Aorta (tissue), 5 donors: ENCODE measurements around the gene MYCBP. TPM values are rescaled to one million over a fixed set of nuclear protein-coding genes. Genes with fewer than 3 reads are reported as not detected.

Source experiments
- ATAC-seq: fragments of 200-7000 bp; cut with Tn5 transposase; one replicate; pipeline ENCODE4 v1.9.1; 2022; ENCODE audit warnings: moderate library complexity; ENCODE audit not compliant: low FRiP score
- DNase-seq, 2 donors: peaks; one replicate each; pipeline ENCODE4 v3.0.0-alpha.2; 2020
- H3K27ac ChIP-seq, 2 donors: one replicate each; pipeline ENCODE4 v1.5.1; 2013; ENCODE audit warnings: low read length in 2 of 2, mild to moderate bottlenecking in 2 of 2, moderate library complexity in 2 of 2, control low read depth in 1 of 2, inconsistent platforms in 1 of 2, low read depth in 1 of 2
- H3K27me3 ChIP-seq, 2 donors: one replicate each; pipeline ENCODE4 v1.6.1; 2013; ENCODE audit warnings: control low read depth in 1 of 2, low read length in 1 of 2, mild to moderate bottlenecking in 1 of 2, moderate library complexity in 1 of 2; ENCODE audit not compliant: insufficient read depth in 2 of 2, control insufficient read depth in 1 of 2
- H3K36me3 ChIP-seq, 2 donors: one replicate each; pipeline ENCODE4 v1.6.1; 2013; ENCODE audit warnings: control low read depth in 1 of 2, low read length in 1 of 2, mild to moderate bottlenecking in 1 of 2; ENCODE audit not compliant: insufficient read depth in 2 of 2, control insufficient read depth in 1 of 2
- H3K4me1 ChIP-seq, 2 donors: one replicate each; pipeline ENCODE4 v1.6.1; 2013; ENCODE audit warnings: low read length in 2 of 2, control low read depth in 1 of 2, mild to moderate bottlenecking in 1 of 2, moderate library complexity in 1 of 2; ENCODE audit not compliant: insufficient read depth in 2 of 2, control insufficient read depth in 1 of 2
- H3K4me3 ChIP-seq, 2 donors: one replicate each; pipeline ENCODE4 v1.5.1; 2013; ENCODE audit warnings: low read length in 2 of 2, control low read depth in 1 of 2, mild to moderate bottlenecking in 1 of 2
- H3K9me3 ChIP-seq: one replicate; pipeline ENCODE4 v1.6.1; 2013; ENCODE audit warnings: mild to moderate bottlenecking, low read length; ENCODE audit not compliant: control insufficient read depth
- WGBS, 2 donors: extraction: QIAGEN DNeasy Blood & Tissue Kit; methylation state at CpG; one replicate each; pipeline ENCODE4 v1.1.7; 2013; 5-methylcytosine and 5-hydroxymethylcytosine counted together
- intact Hi-C, 2 donors: fragments of 100-400 bp; cut with DNase I; formaldehyde crosslinking; loops; one replicate each; pipeline versions ENCODE4 v1.14.2 to v1.15.0; 2022
- polyA plus RNA-seq, 2 donors: library from polyadenylated mRNA; stranded (reverse); fragments of 200-250 nt; gene quantifications; one replicate each; pipeline ENCODE4 v1.2.3, GENCODE V29; 2013
- total RNA-seq, 2 donors: library from RNA; stranded (reverse); fragmentation: NEBNext Ultra II Directional; extraction: Animal tissue kit (Norgen Biotek cat#: 25700); gene quantifications; one replicate each; pipeline ENCODE4 v1.2.1, GENCODE V29; 2021
- donor health status: healthy with polysubstance abuse.
- donor health status: Bipolar disorder and iron deficiency.
- donor health status: DM: no; HTN: no; CAD: no.
- donor health status: DM: no; HTN: no; CAD: no.
- donor health status: DM: yes; HTN: yes; CAD: no.

MYCBP gene
- total and polyA plus RNA-seq, 4 donors: 11.6 to 13.6 (median 11.8) TPM

GRCh38 chr1:38905985-38906384 lies 32.8 kb upstream of the MYCBP start:
- Histone ChIP-seq H3K27ac (no peak overlapping the region), H3K36me3 (no peaks in the 10 kb centered on the region), H3K27me3 (no peaks in the 10 kb centered on the region), H3K4me3 (no peak overlapping the region), H3K4me1 (no peaks in the 10 kb centered on the region), H3K9me3 (no peaks in the 10 kb centered on the region)
- ATAC-seq (no peak), DNase-seq (no peak)
- WGBS, 2 donors: 93% methylated on average over 2 of the region's 2 CpGs
- intact Hi-C loops: no loop called here

- H3K27ac ChIP-seq: no peak overlapping the region
- no peaks in the 10 kb centered on the region for H3K4me1 ChIP-seq
- H3K36me3 ChIP-seq: no peaks in the 10 kb centered on the region
- intact Hi-C loops: no loop called here
- ATAC-seq (no peak), DNase-seq (no peak)
- H3K4me3 ChIP-seq: no peak overlapping the region
- no peaks in the 10 kb centered on the region for H3K9me3 ChIP-seq
- 86 to 93% methylated on average over 4 of the region's 4 CpGs for WGBS, 2 donors
- no peaks in the 10 kb centered on the region for H3K27me3 ChIP-seq
Observed at GRCh38 chr1:38899560-38899959, 26.4 kb upstream of the MYCBP start.

- DNase-seq (no peak), ATAC-seq (no peak)
- Histone ChIP-seq H3K27me3 (no peaks in the 10 kb centered on the region), H3K9me3 (no peaks in the 10 kb centered on the region), H3K4me1 (no peaks in the 10 kb centered on the region), H3K27ac (no peak overlapping the region), H3K36me3 (no peaks in the 10 kb centered on the region), H3K4me3 (no peak overlapping the region)
- intact Hi-C loops: no loop called here
Observed at GRCh38 chr1:38898653-38899230, 25.6 kb upstream of the MYCBP start.

GRCh38 chr1:38896169-38896568 lies 23.0 kb upstream of the MYCBP start:
- no peak overlapping the region for H3K27ac ChIP-seq
- intact Hi-C loops: no loop called here
- no peaks in the 10 kb centered on the region for H3K4me1 ChIP-seq
- no peaks in the 10 kb centered on the region for H3K27me3 ChIP-seq
- WGBS, 2 donors: 91 to 94% methylated on average over 2 of the region's 2 CpGs
- no peaks in the 10 kb centered on the region for H3K9me3 ChIP-seq
- ATAC-seq (no peak), DNase-seq (no peak)
- H3K4me3 ChIP-seq: no peak overlapping the region
- no peaks in the 10 kb centered on the region for H3K36me3 ChIP-seq

GRCh38 chr1:38892976-38893375 lies 19.8 kb upstream of the MYCBP start:
- WGBS, 2 donors: 76 to 83% methylated on average over 1 of the region's 1 CpG
- no peak overlapping the region for H3K27ac ChIP-seq
- DNase-seq: no peak
- H3K4me3 ChIP-seq: no peak overlapping the region
- intact Hi-C loops: no loop called here
- peaks cover 0 to 2% of the 10 kb centered on the region in 2 donors for H3K36me3 ChIP-seq
- H3K4me1 ChIP-seq: no peaks in the 10 kb centered on the region
- no peaks in the 10 kb centered on the region for H3K9me3 ChIP-seq
- ATAC-seq: no peak
- no peaks in the 10 kb centered on the region for H3K27me3 ChIP-seq

GRCh38 chr1:38891753-38892152 lies 18.6 kb upstream of the MYCBP start:
- intact Hi-C loops: no loop called here
- no peak for ATAC-seq
- Histone ChIP-seq H3K9me3 (no peaks in the 10 kb centered on the region), H3K4me1 (no peaks in the 10 kb centered on the region), H3K4me3 (no peak overlapping the region), H3K27ac (no peak overlapping the region), H3K27me3 (no peaks in the 10 kb centered on the region), H3K36me3 (peaks cover 0 to 2% of the 10 kb centered on the region in 2 donors)
- WGBS, 2 donors: 94 to 100% methylated on average over 1 of the region's 1 CpG
- DNase-seq: no peak

GRCh38 chr1:38889589-38889988 lies 16.4 kb upstream of the MYCBP start:
- intact Hi-C loops: no loop called here

GRCh38 chr1:38888423-38889333 lies 15.5 kb upstream of the MYCBP start:
- Histone ChIP-seq H3K27ac (no peak overlapping the region), H3K9me3 (no peaks in the 10 kb centered on the region), H3K27me3 (no peaks in the 10 kb centered on the region), H3K4me1 (no peaks in the 10 kb centered on the region), H3K4me3 (no peak overlapping the region), H3K36me3 (peaks cover 0 to 2% of the 10 kb centered on the region in 2 donors)
- ATAC-seq: no peak
- no peak for DNase-seq
- 89 to 90% methylated on average over 9 of the region's 9 CpGs for WGBS, 2 donors
- intact Hi-C loops: no loop called here

More at GRCh38 chr1:38889589-38889988, 16.4 kb upstream of the MYCBP start:
- Histone ChIP-seq H3K4me1 (no peaks in the 10 kb centered on the region), H3K36me3 (peaks cover 0 to 2% of the 10 kb centered on the region in 2 donors), H3K9me3 (no peaks in the 10 kb centered on the region), H3K4me3 (no peak overlapping the region), H3K27me3 (no peaks in the 10 kb centered on the region), H3K27ac (no peak overlapping the region)
- DNase-seq: no peak
- 71 to 83% methylated on average over 5 of the region's 5 CpGs for WGBS, 2 donors
- no peak for ATAC-seq

- ATAC-seq (no peak), DNase-seq (no peak)
- H3K27me3 ChIP-seq: no peaks in the 10 kb centered on the region
- H3K4me3 ChIP-seq: no peak overlapping the region
- H3K27ac ChIP-seq: no peak overlapping the region
- no peaks in the 10 kb centered on the region for H3K9me3 ChIP-seq
- 93 to 98% methylated on average over 2 of the region's 2 CpGs for WGBS, 2 donors
- peaks cover 0 to 2% of the 10 kb centered on the region in 2 donors for H3K36me3 ChIP-seq
- intact Hi-C loops: no loop called here
- H3K4me1 ChIP-seq: no peaks in the 10 kb centered on the region
Observed at GRCh38 chr1:38885092-38885491, 11.9 kb upstream of the MYCBP start.
